ENCODE results near the gene GABARAPL1.

GRCh38 chr12:10196210-10196609 is 16.5 kb upstream of the GABARAPL1 start:
- TF ChIP-seq CTCF (IDR thresholded peaks at IDR 0.05) (no peak), POLR2A (IDR thresholded peaks at IDR 0.05) (no peak)

All from body of pancreas (tissue), 4 donors.